ENCODE results near the gene OASL. TPM values are rescaled to one million over a fixed set of nuclear protein-coding genes. Genes with fewer than 3 reads are reported as not detected.

OASL gene
- total and polyA plus RNA-seq, 9 of the 15 experiments (the other 6 are each of a cell fraction or from before 2014, with no cell fraction given): 0.14 TPM; not detected in 8

DNA sequence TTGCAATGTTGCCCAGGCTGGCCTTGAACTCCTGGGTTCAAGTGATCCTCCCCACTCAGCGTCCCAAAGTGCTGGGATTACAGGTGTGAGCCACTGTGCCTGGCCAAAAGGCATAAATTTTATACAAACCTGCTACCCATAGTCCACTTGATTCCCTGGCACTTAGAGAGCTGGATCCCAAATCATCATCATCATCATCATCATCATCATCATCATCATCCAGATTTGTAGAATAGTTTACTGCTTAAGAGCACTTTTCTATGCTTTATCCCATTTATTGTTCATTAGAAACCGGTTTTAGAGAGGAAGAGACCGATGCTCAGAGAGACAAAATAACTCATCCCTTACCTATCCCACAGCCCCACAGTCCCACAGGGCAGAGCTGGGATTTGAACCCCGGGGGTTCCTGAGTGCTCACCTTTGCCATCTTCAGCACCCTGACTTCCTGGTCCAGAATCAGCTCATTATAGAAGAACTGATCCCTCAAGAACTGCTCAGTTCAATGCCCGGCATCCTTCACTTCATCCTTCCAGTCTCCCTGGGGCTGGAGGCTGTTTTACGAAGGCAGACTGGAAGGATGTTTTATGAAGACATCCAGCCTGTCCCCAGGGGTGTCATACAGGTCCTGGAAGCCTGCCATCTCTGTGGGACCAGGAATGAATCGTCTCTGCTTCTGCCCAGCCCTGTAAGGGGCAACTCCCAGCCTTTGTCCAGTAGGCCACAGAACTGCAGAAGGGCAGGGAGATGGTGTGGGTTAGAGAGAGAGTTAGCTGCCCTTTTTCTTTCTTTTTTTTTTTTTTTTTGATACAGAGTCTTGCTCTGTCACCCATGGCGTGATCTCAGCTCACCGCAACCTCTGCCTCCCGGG lies 20.2 kb upstream of the OASL start (continued):
- TF ChIP-seq MLX (CRISPR knock-in tag; conservative IDR thresholded peaks at IDR 0.05): no peak
- no peak for TF ChIP-seq ZNF354B (CRISPR knock-in tag; IDR thresholded peaks at IDR 0.05)
- no peak for TF ChIP-seq RBM15 (IDR thresholded peaks at IDR 0.05; ENCODE audit: insufficient read depth, low read length)
- TF ChIP-seq NCOR1 (IDR thresholded peaks at IDR 0.05): no peak
- no peak for TF ChIP-seq ZNF23 (CRISPR knock-in tag; IDR thresholded peaks at IDR 0.05)
- TF ChIP-seq, protein P1, sequence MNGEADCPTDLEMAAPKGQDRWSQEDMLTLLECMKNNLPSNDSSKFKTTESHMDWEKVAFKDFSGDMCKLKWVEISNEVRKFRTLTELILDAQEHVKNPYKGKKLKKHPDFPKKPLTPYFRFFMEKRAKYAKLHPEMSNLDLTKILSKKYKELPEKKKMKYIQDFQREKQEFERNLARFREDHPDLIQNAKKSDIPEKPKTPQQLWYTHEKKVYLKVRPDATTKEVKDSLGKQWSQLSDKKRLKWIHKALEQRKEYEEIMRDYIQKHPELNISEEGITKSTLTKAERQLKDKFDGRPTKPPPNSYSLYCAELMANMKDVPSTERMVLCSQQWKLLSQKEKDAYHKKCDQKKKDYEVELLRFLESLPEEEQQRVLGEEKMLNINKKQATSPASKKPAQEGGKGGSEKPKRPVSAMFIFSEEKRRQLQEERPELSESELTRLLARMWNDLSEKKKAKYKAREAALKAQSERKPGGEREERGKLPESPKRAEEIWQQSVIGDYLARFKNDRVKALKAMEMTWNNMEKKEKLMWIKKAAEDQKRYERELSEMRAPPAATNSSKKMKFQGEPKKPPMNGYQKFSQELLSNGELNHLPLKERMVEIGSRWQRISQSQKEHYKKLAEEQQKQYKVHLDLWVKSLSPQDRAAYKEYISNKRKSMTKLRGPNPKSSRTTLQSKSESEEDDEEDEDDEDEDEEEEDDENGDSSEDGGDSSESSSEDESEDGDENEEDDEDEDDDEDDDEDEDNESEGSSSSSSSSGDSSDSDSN (IDR thresholded peaks at IDR 0.05; ENCODE audit: borderline replicate concordance in 1 of 2, low read depth in 2 of 2, low read length in 2 of 2): no peak

- no peaks in the 10 kb centered on the region for H3K36me3 ChIP-seq (ENCODE audit: control insufficient read depth, insufficient read depth, low read length)
- 7% methylated on average over 9 of the region's 9 CpGs for WGBS (ENCODE audit: insufficient coverage, low coverage, missing lambda C conversion rate)
- ATAC-seq: no peak
- H3K9me1 ChIP-seq (ENCODE audit: control insufficient read depth, insufficient read depth, low read length): no peaks in the 10 kb centered on the region
- H4K20me1 ChIP-seq (replicated peaks; ENCODE audit: control insufficient read depth, insufficient read depth, low read length): no peaks in the 10 kb centered on the region
- no peak for FAIRE-seq
- POLR2A ChIA-PET: no interaction called here
- DNase-seq (ENCODE audit: extremely low read depth in 1 of 4, low spot score in 3 of 4): no peak
- H3K79me2 ChIP-seq (ENCODE audit: control insufficient read depth, insufficient read depth, low read length): no peaks in the 10 kb centered on the region
- no peak overlapping the region for H2AFZ ChIP-seq (ENCODE audit: low read depth, low read length)
- H3K4me1 ChIP-seq (replicated peaks in 1 of 2; ENCODE audit: control insufficient read depth in 2 of 2, insufficient read depth in 2 of 2, low read length in 2 of 2): no peaks in the 10 kb centered on the region; a peak in 1 of 5 replicates
- H3K4me2 ChIP-seq (ENCODE audit: insufficient read depth, low read length): no peak overlapping the region
- intact Hi-C loops (cut with micrococcal nuclease): no loop called here
- H3K9me3 ChIP-seq (replicated peaks; ENCODE audit: control insufficient read depth, insufficient read depth, low read depth, low read length): no peaks in the 10 kb centered on the region
- CTCF ChIA-PET (ENCODE audit: low intra/inter-chr PET ratio): no interaction called here
- H3K9ac ChIP-seq (ENCODE audit: insufficient read depth in 1 of 2, low read depth in 2 of 2, low read length in 2 of 2): no peak overlapping the region
- H3K27ac ChIP-seq (ENCODE audit: extremely low read depth, low read depth, low read length): no peak overlapping the region
- BruUV-seq (replicated peaks): no TSS peak
- in situ Hi-C loops (cut with MboI): no loop called here
- no peak overlapping the region for H3K4me3 ChIP-seq
- H3K27me3 ChIP-seq (ENCODE audit: control insufficient read depth in 2 of 2, insufficient read depth in 2 of 2, low read length in 2 of 2): peaks cover 23 to 36% of the 10 kb centered on the region in 2 experiments
- TF ChIP-seq PRPF4 (IDR thresholded peaks at IDR 0.05; ENCODE audit: insufficient read depth, low read depth, low read length, poor library complexity, severe bottlenecking) (no peak), OTX1 (CRISPR knock-in tag; IDR thresholded peaks at IDR 0.05) (no peak), ZBED1 (IDR thresholded peaks at IDR 0.05) (no peak), ZNF12 (CRISPR knock-in tag; IDR thresholded peaks at IDR 0.05) (no peak), RBBP5 (IDR thresholded peaks at IDR 0.05; ENCODE audit: borderline replicate concordance, insufficient read depth, low read length, poor library complexity, severe bottlenecking) (no peak)
- TF ChIP-seq, protein P2, sequence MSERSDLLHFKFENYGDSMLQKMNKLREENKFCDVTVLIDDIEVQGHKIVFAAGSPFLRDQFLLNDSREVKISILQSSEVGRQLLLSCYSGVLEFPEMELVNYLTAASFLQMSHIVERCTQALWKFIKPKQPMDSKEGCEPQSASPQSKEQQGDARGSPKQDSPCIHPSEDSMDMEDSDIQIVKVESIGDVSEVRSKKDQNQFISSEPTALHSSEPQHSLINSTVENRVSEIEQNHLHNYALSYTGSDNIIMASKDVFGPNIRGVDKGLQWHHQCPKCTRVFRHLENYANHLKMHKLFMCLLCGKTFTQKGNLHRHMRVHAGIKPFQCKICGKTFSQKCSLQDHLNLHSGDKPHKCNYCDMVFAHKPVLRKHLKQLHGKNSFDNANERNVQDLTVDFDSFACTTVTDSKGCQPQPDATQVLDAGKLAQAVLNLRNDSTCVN (CRISPR knock-in tag; IDR thresholded peaks at IDR 0.05): no peak
- TF ChIP-seq, protein P3, sequence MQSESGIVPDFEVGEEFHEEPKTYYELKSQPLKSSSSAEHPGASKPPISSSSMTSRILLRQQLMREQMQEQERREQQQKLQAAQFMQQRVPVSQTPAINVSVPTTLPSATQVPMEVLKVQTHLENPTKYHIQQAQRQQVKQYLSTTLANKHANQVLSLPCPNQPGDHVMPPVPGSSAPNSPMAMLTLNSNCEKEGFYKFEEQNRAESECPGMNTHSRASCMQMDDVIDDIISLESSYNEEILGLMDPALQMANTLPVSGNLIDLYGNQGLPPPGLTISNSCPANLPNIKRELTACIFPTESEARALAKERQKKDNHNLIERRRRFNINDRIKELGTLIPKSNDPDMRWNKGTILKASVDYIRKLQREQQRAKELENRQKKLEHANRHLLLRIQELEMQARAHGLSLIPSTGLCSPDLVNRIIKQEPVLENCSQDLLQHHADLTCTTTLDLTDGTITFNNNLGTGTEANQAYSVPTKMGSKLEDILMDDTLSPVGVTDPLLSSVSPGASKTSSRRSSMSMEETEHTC (IDR thresholded peaks at IDR 0.05): no peak
Measured at GRCh38 chr12:121057794-121058193, 18.7 kb upstream of the OASL start.
